Stimulated activated effector memory CD8-positive, alpha-beta T cell treated with anti-CD3 and anti-CD28 coated beads, Interleukin-12 subunit alpha, Interleukin-12 subunit beta, amount 100 ng/mL, for 72 hours (primary cell): ENCODE measurements around the gene ZNRF3.
"Not testable (repeated sequence)": the region's sequence is repeated elsewhere in the genome, so short reads cannot be mapped to it uniquely, and the experiment has no call there.

Experiments used
- ATAC-seq: fragments of 150-1000 bp; cut with Tn5 transposase; 2 replicates; pipeline ENCODE4 v1.10.0; 2021
- DNase-seq, 2 donors: peaks; one replicate each; pipeline ENCODE4 v3.0.0; 2021 to 2022; ENCODE audit warnings: low spot score in 2 of 2
- H3K27ac Mint-ChIP-seq: one replicate; pipeline ENCODE4 v1.8.0; 2022; ENCODE audit warnings: mild to moderate bottlenecking, mixed read lengths
- H3K36me3 Mint-ChIP-seq: one replicate; pipeline ENCODE4 v1.8.0; 2022; ENCODE audit warnings: mild to moderate bottlenecking, mixed read lengths
- H3K4me1 Mint-ChIP-seq: one replicate; pipeline ENCODE4 v1.8.0; 2022; ENCODE audit warnings: mixed read lengths
- H3K4me3 Mint-ChIP-seq: one replicate; pipeline ENCODE4 v1.8.0; 2022; ENCODE audit warnings: mild to moderate bottlenecking, mixed read lengths
- H3K9me3 Mint-ChIP-seq: one replicate; pipeline ENCODE4 v1.8.0; 2022; ENCODE audit warnings: mixed read lengths

The ZNRF3 gene

GRCh38 chr22:28882878-28883656, at the start of gene ZNRF3:
ZNRF3 (plus strand) TSS chr22:28883572; CDS start chr22:28883767, 195 bp downstream.
- no peak within 1 kb of the TSS for H3K27ac Mint-ChIP-seq
- ATAC-seq (peak; percentile 90), DNase-seq (peak; percentile 84 to 90)
- no peaks in the 10 kb centered on the region for H3K9me3 Mint-ChIP-seq
- peak within 1 kb of the TSS; percentile 76 for H3K4me3 Mint-ChIP-seq
- no peaks in the 10 kb centered on the region for H3K36me3 Mint-ChIP-seq
- H3K4me1 Mint-ChIP-seq = peaks cover 20% of the 10 kb centered on the region

GRCh38 chr22:28835630-28836189, 47.7 kb upstream of the ZNRF3 start:
- no peak overlapping the region for H3K27ac Mint-ChIP-seq
- ATAC-seq = no peak
- no peak overlapping the region for H3K4me3 Mint-ChIP-seq
- peaks cover 21% of the 10 kb centered on the region for H3K36me3 Mint-ChIP-seq
- peaks cover 26% of the 10 kb centered on the region for H3K4me1 Mint-ChIP-seq
- H3K9me3 Mint-ChIP-seq = no peaks in the 10 kb centered on the region
- DNase-seq = no peak

- Mint-ChIP-seq H3K4me3 (no peak overlapping the region), H3K4me1 (peaks cover 14% of the 10 kb centered on the region), H3K36me3 (peaks cover 20% of the 10 kb centered on the region), H3K27ac (no peak overlapping the region), H3K9me3 (no peaks in the 10 kb centered on the region)
- no peak for ATAC-seq
- no peak for DNase-seq
Measured at GRCh38 chr22:28837640-28838039, 45.7 kb upstream of the ZNRF3 start.

- ATAC-seq (no peak), DNase-seq (no peak)
- no peak overlapping the region for H3K27ac Mint-ChIP-seq
- peaks cover 1% of the 10 kb centered on the region for H3K4me1 Mint-ChIP-seq
- peaks cover 7% of the 10 kb centered on the region for H3K36me3 Mint-ChIP-seq
- H3K4me3 Mint-ChIP-seq = no peak overlapping the region
- H3K9me3 Mint-ChIP-seq = no peaks in the 10 kb centered on the region
Measured at GRCh38 chr22:28838971-28839370, 44.4 kb upstream of the ZNRF3 start.

- no peak overlapping the region for H3K4me3 Mint-ChIP-seq
- ATAC-seq (no peak), DNase-seq (no peak)
Measured at GRCh38 chr22:28841111-28841510, 42.3 kb upstream of the ZNRF3 start.

GRCh38 chr22:28843633-28844032, 39.7 kb upstream of the ZNRF3 start:
- DNase-seq = no peak
- Mint-ChIP-seq H3K4me3 (no peak overlapping the region), H3K36me3 (peaks cover 2% of the 10 kb centered on the region), H3K27ac (no peak overlapping the region), H3K4me1 (peaks cover 5% of the 10 kb centered on the region), H3K9me3 (no peaks in the 10 kb centered on the region)
- no peak for ATAC-seq

More at GRCh38 chr22:28841111-28841510, 42.3 kb upstream of the ZNRF3 start:
- H3K27ac Mint-ChIP-seq = no peak overlapping the region
- H3K36me3 Mint-ChIP-seq = peaks cover 6% of the 10 kb centered on the region
- peaks cover 5% of the 10 kb centered on the region for H3K4me1 Mint-ChIP-seq
- H3K9me3 Mint-ChIP-seq = no peaks in the 10 kb centered on the region

- H3K36me3 Mint-ChIP-seq, DNase-seq, ATAC-seq, H3K9me3 Mint-ChIP-seq, H3K27ac Mint-ChIP-seq, H3K4me3 Mint-ChIP-seq, H3K4me1 Mint-ChIP-seq: not testable (repeated sequence)
Measured at GRCh38 chr22:28844277-28844676, 39.1 kb upstream of the ZNRF3 start.

GRCh38 chr22:28846994-28847393, 36.4 kb upstream of the ZNRF3 start:
- Mint-ChIP-seq H3K27ac (no peak overlapping the region), H3K4me1 (peaks cover 5% of the 10 kb centered on the region), H3K9me3 (no peaks in the 10 kb centered on the region), H3K36me3 (no peaks in the 10 kb centered on the region), H3K4me3 (no peak overlapping the region)
- no peak for DNase-seq
- no peak for ATAC-seq

- ATAC-seq = no peak
- DNase-seq = peak; percentile 20 to 61
- H3K36me3 Mint-ChIP-seq = no peaks in the 10 kb centered on the region
- no peak overlapping the region for H3K4me3 Mint-ChIP-seq
- no peaks in the 10 kb centered on the region for H3K4me1 Mint-ChIP-seq
- no peaks in the 10 kb centered on the region for H3K9me3 Mint-ChIP-seq
- no peak overlapping the region for H3K27ac Mint-ChIP-seq
Measured at GRCh38 chr22:28855355-28856094, 27.8 kb upstream of the ZNRF3 start.

GRCh38 chr22:28856095-28856455, 27.3 kb upstream of the ZNRF3 start:
- no peak overlapping the region for H3K27ac Mint-ChIP-seq
- no peaks in the 10 kb centered on the region for H3K36me3 Mint-ChIP-seq
- ATAC-seq (no peak), DNase-seq (no peak)
- H3K4me1 Mint-ChIP-seq = no peaks in the 10 kb centered on the region
- H3K4me3 Mint-ChIP-seq = no peak overlapping the region
- H3K9me3 Mint-ChIP-seq = no peaks in the 10 kb centered on the region

- no peak overlapping the region for H3K4me3 Mint-ChIP-seq
- no peak for ATAC-seq
- H3K27ac Mint-ChIP-seq = no peak overlapping the region
- H3K9me3 Mint-ChIP-seq = no peaks in the 10 kb centered on the region
- no peak for DNase-seq
- no peaks in the 10 kb centered on the region for H3K36me3 Mint-ChIP-seq
- no peaks in the 10 kb centered on the region for H3K4me1 Mint-ChIP-seq
Measured at GRCh38 chr22:28857288-28857687, 26.1 kb upstream of the ZNRF3 start.

- H3K36me3 Mint-ChIP-seq = no peaks in the 10 kb centered on the region
- no peak overlapping the region for H3K4me3 Mint-ChIP-seq
- H3K4me1 Mint-ChIP-seq = no peaks in the 10 kb centered on the region
- H3K9me3 Mint-ChIP-seq = no peaks in the 10 kb centered on the region
- ATAC-seq (no peak), DNase-seq (no peak)
- no peak overlapping the region for H3K27ac Mint-ChIP-seq
Measured at GRCh38 chr22:28864878-28865596, 18.3 kb upstream of the ZNRF3 start.

GRCh38 chr22:28867191-28867590, 16.2 kb upstream of the ZNRF3 start:
- H3K27ac Mint-ChIP-seq = no peak overlapping the region
- H3K9me3 Mint-ChIP-seq = no peaks in the 10 kb centered on the region
- H3K4me1 Mint-ChIP-seq = no peaks in the 10 kb centered on the region
- DNase-seq (no peak), ATAC-seq (no peak)
- H3K36me3 Mint-ChIP-seq = no peaks in the 10 kb centered on the region
- no peak overlapping the region for H3K4me3 Mint-ChIP-seq

GRCh38 chr22:28868389-28868788, 15.0 kb upstream of the ZNRF3 start:
- not testable (repeated sequence) for H3K9me3 Mint-ChIP-seq, H3K4me1 Mint-ChIP-seq, H3K27ac Mint-ChIP-seq, DNase-seq, H3K36me3 Mint-ChIP-seq, H3K4me3 Mint-ChIP-seq
- peak; percentile 51 for ATAC-seq

- H3K4me1 Mint-ChIP-seq = peaks cover 10% of the 10 kb centered on the region
Measured at GRCh38 chr22:28869736-28870135, 13.6 kb upstream of the ZNRF3 start.

More at GRCh38 chr22:28869736-28870135, 13.6 kb upstream of the ZNRF3 start:
- H3K27ac Mint-ChIP-seq = no peak overlapping the region
- H3K4me3 Mint-ChIP-seq = no peak overlapping the region
- no peaks in the 10 kb centered on the region for H3K9me3 Mint-ChIP-seq
- no peak for ATAC-seq
- H3K36me3 Mint-ChIP-seq = no peaks in the 10 kb centered on the region
- DNase-seq = no peak
